ENCODE results near the gene CDRT4. TPM values are rescaled to one million over a fixed set of nuclear protein-coding genes. Genes with fewer than 3 reads are reported as not detected.

CDRT4 gene
- total RNA-seq, 4 donors from 2014 or later: 0.29 to 22.8 (median 4.2) TPM

DNA sequence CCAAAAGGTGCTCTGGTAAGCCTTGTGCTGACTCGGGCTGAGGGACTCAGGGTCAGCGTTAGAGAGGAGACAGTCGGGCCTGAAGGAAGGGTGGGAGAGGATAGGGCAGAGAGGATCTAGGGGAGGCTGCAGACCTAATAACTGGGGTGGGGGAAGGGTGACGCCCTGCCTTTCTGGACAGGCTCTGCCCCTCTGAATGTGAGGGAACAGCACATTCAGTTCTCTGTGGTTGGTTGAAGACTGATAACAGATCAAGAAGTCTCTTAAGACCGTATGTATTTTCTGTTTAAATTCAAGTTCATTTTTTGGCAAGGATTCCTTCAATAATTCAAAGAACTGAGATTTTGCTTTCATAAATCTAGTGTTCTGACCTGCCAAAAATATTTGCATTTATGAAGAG lies 69.8 kb downstream of the CDRT4 start:
- no peak overlapping the region for H3K4me3 ChIP-seq
- H3K4me1 ChIP-seq: no peaks in the 10 kb centered on the region
- no peak overlapping the region for H3K27ac ChIP-seq
- no peaks in the 10 kb centered on the region for H3K9me3 ChIP-seq
- no peaks in the 10 kb centered on the region for H3K36me3 ChIP-seq
- H3K27me3 ChIP-seq: no peaks in the 10 kb centered on the region
- DNase-seq: no peak
- intact Hi-C loops (cut with DNase I; ENCODE audit: low total_unique reads): no loop called here
- TF ChIP-seq POLR2A (IDR thresholded peaks at IDR 0.05): no peak
- TF ChIP-seq, protein P1, sequence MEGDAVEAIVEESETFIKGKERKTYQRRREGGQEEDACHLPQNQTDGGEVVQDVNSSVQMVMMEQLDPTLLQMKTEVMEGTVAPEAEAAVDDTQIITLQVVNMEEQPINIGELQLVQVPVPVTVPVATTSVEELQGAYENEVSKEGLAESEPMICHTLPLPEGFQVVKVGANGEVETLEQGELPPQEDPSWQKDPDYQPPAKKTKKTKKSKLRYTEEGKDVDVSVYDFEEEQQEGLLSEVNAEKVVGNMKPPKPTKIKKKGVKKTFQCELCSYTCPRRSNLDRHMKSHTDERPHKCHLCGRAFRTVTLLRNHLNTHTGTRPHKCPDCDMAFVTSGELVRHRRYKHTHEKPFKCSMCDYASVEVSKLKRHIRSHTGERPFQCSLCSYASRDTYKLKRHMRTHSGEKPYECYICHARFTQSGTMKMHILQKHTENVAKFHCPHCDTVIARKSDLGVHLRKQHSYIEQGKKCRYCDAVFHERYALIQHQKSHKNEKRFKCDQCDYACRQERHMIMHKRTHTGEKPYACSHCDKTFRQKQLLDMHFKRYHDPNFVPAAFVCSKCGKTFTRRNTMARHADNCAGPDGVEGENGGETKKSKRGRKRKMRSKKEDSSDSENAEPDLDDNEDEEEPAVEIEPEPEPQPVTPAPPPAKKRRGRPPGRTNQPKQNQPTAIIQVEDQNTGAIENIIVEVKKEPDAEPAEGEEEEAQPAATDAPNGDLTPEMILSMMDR (IDR thresholded peaks at IDR 0.05): no peak

DNA sequence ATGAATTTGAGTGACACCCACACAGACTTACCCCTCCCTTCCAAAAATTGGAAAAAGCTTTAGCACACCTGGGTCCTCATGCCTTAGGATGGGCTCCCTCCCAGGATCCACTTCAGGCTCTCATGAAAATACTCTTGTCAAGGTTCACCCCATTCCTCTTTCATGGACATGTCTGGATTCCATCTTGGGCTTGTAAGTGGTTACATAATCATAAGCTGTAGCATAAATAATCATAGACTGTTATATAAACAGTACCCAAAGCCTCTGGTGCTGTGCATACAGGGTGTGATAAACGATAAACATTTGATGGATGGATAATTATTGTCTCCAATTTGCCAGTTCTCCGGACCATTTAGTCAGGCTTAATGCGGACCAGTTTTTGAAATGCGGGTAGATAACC lies 72.3 kb downstream of the CDRT4 start:
- intact Hi-C loops (cut with DNase I; ENCODE audit: low total_unique reads): no loop called here
- Histone ChIP-seq H3K4me3 (no peak overlapping the region), H3K4me1 (no peaks in the 10 kb centered on the region), H3K27me3 (no peaks in the 10 kb centered on the region), H3K36me3 (no peaks in the 10 kb centered on the region), H3K27ac (no peak overlapping the region), H3K9me3 (no peaks in the 10 kb centered on the region)
- no peak for DNase-seq
- TF ChIP-seq POLR2A (IDR thresholded peaks at IDR 0.05): no peak
- TF ChIP-seq, protein P1 (IDR thresholded peaks at IDR 0.05): no peak

DNA sequence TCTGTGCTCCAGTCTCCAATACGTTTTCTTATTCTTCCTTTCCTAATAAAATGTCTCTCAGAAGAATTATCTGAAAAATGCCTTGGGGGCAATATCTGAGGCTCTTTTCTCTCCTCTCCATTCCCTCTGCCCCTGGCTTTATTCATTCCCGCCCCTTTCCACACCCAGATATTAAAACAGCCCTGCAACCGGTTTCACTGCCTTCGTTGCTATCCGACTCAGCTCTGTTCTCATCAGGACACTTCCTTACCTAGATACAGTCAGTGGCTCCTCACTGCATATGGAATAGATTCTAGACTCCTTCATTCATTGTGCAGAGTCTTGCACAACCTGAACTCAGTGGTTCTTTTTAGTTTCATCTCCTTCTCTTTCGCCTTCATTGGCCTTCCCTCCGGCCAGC lies 74.0 kb downstream of the CDRT4 start:
- DNase-seq: no peak
- no peaks in the 10 kb centered on the region for H3K27me3 ChIP-seq
- intact Hi-C loops (cut with DNase I; ENCODE audit: low total_unique reads): no loop called here

DNA sequence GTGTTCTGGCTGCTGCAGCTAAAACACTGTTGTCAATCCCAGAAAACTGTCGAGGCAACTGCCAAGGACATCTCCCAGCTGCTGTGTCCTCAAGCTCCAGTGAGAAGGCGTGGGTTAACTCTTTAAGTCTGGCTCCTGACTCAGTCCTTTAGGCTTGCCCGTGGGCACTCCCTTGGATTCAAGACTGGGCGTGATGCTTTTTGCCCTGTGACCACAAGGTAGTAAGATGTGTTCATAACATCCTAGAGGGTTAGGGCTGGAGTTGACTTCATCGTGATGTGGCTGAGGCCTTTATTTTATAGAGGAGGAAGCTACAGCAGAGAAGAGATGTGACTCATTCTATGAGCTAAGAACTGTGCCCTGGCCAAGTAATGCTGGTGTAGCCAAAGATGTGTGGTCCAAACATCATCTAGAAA lies 75.1 kb downstream of the CDRT4 start:
- Histone ChIP-seq H3K27me3 (no peaks in the 10 kb centered on the region), H3K4me1 (no peaks in the 10 kb centered on the region), H3K4me3 (no peak overlapping the region), H3K36me3 (no peaks in the 10 kb centered on the region), H3K27ac (no peak overlapping the region), H3K9me3 (no peaks in the 10 kb centered on the region)
- DNase-seq: peak in 1 of 2 donors; percentile 31
- TF ChIP-seq, protein P1 (IDR thresholded peaks at IDR 0.05): no peak
- no peak for TF ChIP-seq POLR2A (IDR thresholded peaks at IDR 0.05)
- intact Hi-C loops (cut with DNase I; ENCODE audit: low total_unique reads): no loop called here

More for the DNA sequence above, 74.0 kb downstream of the CDRT4 start:
- Histone ChIP-seq H3K36me3 (no peaks in the 10 kb centered on the region), H3K9me3 (no peaks in the 10 kb centered on the region), H3K4me1 (no peaks in the 10 kb centered on the region), H3K4me3 (no peak overlapping the region), H3K27ac (no peak overlapping the region)
- TF ChIP-seq, protein P1 (IDR thresholded peaks at IDR 0.05): no peak
- no peak for TF ChIP-seq POLR2A (IDR thresholded peaks at IDR 0.05)

DNA sequence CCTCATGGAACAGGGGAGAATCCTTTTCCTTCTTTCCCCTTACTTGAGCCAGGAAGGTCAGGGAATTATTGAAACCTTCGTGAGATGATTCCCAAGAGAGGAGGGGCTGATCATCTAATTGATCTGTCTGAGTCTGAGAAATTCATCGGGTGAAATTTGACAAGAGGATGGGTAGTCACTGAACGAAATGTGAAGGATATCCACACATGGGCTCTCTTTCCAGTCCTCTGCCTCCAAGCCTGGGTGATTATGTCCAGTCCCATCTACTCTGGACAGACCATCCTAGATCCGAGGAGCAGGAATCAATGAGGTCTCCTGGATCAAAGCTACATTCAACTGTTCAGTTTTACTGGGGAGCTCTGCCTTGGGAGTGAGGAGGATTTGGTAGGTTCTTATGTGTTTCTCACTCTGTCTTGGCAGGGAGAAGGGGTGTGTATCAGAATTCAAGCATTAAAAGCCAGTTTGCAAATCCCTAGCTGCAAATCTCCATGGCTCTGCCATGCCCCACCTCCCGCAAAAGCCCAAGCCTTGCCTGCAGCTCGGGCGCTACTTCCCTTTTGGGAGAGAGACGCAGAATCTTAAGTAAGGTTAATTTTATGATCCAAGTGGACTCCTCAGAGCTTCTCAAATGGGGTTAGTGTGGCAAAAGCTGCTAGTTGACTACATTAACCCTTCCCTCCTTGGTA lies 78.9 kb downstream of the CDRT4 start:
- no peak for DNase-seq
- H3K36me3 ChIP-seq: no peaks in the 10 kb centered on the region
- H3K4me3 ChIP-seq: no peak overlapping the region
- intact Hi-C loops (cut with DNase I; ENCODE audit: low total_unique reads): no loop called here
- H3K9me3 ChIP-seq: no peaks in the 10 kb centered on the region
- H3K27me3 ChIP-seq: no peaks in the 10 kb centered on the region
- no peak overlapping the region for H3K27ac ChIP-seq
- no peak for TF ChIP-seq POLR2A (IDR thresholded peaks at IDR 0.05)
- TF ChIP-seq, protein P1 (IDR thresholded peaks at IDR 0.05): no peak
- H3K4me1 ChIP-seq: no peaks in the 10 kb centered on the region
